ENCODE measurements around the gene SMIM8.
A peak's percentile ranks its signal among the peaks of the same experiment; 100 is the strongest.
"Not testable (repeated sequence)": the region's sequence is repeated elsewhere in the genome, so short reads cannot be mapped to it uniquely, and the experiment has no call there.

The SMIM8 gene

GRCh38 chr6:87322304-87323212 lies at the start of gene SMIM8:
TSS of gene SMIM8 (plus strand) at chr6:87322588. CDS start at chr6:87337032, 14,444 bp downstream.
- H3K27me3 Mint-ChIP-seq (ENCODE audit: low read depth), result peaks cover 3% of the 10 kb centered on the region
- H3K36me3 Mint-ChIP-seq (ENCODE audit: low read depth), result peaks cover 3% of the 10 kb centered on the region
- peak within 1 kb of the TSS; percentile 99 for H3K4me3 Mint-ChIP-seq
- peaks cover 3% of the 10 kb centered on the region for H3K9me3 Mint-ChIP-seq
- H3K4me1 Mint-ChIP-seq (ENCODE audit: low read depth), result peaks cover 5% of the 10 kb centered on the region
- peak within 1 kb of the TSS; percentile 95 for H3K27ac Mint-ChIP-seq

- Mint-ChIP-seq H3K4me1 (ENCODE audit: low read depth) (peaks cover 2% of the 10 kb centered on the region), H3K9me3 (no peaks in the 10 kb centered on the region), H3K4me3 (no peak overlapping the region), H3K27ac (no peak overlapping the region), H3K36me3 (ENCODE audit: low read depth) (no peaks in the 10 kb centered on the region), H3K27me3 (ENCODE audit: low read depth) (no peaks in the 10 kb centered on the region)
Observed at GRCh38 chr6:87274660-87275274, 47.6 kb upstream of the SMIM8 start.

- Mint-ChIP-seq H3K4me1 (ENCODE audit: low read depth) (peaks cover 2% of the 10 kb centered on the region), H3K36me3 (ENCODE audit: low read depth) (no peaks in the 10 kb centered on the region), H3K4me3 (no peak overlapping the region), H3K27me3 (ENCODE audit: low read depth) (no peaks in the 10 kb centered on the region), H3K9me3 (no peaks in the 10 kb centered on the region), H3K27ac (no peak overlapping the region)
Observed at GRCh38 chr6:87276624-87277023, 45.8 kb upstream of the SMIM8 start.

DNA sequence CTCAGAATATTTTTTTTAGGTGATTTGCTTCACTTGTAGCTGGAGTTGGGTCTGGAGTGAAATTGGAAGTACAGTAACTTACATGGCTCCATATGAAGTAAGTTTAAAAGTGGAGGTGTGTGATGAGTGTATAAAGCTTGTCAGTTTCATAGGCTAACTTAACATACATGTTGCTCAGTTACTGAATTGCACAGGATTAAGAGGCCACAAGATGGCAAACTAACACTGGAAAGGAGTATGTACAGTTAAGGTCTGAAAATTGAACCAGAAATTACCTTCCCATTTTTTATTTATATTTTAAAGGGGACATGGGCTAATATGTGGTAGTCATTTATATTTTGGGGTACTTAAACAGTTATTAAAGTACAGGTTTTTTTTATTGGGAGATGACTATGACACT lies 45.3 kb upstream of the SMIM8 start:
- H3K9me3 Mint-ChIP-seq, result no peaks in the 10 kb centered on the region
- no peak overlapping the region for H3K27ac Mint-ChIP-seq
- H3K27me3 Mint-ChIP-seq (ENCODE audit: low read depth), result no peaks in the 10 kb centered on the region
- H3K36me3 Mint-ChIP-seq (ENCODE audit: low read depth), result no peaks in the 10 kb centered on the region
- H3K4me1 Mint-ChIP-seq (ENCODE audit: low read depth), result peaks cover 2% of the 10 kb centered on the region
- no peak overlapping the region for H3K4me3 Mint-ChIP-seq

DNA sequence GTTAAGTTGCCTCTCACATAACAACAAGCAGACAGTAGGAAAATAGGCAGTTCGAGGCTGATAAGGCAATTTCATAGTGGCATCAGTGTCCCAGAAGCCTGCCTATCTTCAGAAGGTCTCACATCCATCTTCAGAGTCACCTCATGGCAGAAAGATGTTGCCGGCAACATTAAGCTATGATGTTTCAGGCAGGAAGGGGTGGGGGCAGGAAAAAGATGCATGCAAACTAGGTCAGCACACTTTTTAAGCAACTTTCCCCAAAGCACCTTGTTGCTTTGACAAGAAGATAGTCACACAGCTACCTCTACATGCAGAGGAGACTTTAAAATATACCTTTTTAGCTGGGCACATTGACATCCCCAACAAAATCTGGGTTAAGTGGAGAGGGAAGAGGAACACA lies 43.2 kb upstream of the SMIM8 start:
- Mint-ChIP-seq H3K27me3 (ENCODE audit: low read depth) (no peaks in the 10 kb centered on the region), H3K4me1 (ENCODE audit: low read depth) (peaks cover 2% of the 10 kb centered on the region), H3K36me3 (ENCODE audit: low read depth) (no peaks in the 10 kb centered on the region), H3K27ac (no peak overlapping the region), H3K9me3 (no peaks in the 10 kb centered on the region), H3K4me3 (no peak overlapping the region)

DNA sequence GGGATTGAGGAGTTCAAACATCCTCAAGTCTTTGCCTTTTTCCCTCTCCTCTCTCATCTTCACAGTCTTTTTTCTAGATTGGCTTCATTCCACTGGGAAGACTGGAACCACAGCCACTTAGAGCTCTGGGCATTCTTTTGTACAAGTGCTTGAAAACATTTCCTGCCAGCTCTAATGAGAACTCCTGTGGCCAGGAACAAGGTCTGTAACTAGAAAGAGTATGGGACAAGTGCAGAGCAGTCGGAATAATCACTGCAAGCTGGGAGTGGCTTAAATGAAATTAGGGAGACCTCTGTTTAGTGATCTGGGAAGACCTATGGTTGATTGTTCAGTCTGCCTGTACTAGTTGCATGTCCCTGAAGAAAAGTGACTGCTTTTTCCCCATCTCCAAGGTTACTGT lies 41.0 kb upstream of the SMIM8 start:
- Mint-ChIP-seq H3K4me3 (no peak overlapping the region), H3K4me1 (ENCODE audit: low read depth) (peaks cover 2% of the 10 kb centered on the region), H3K36me3 (ENCODE audit: low read depth) (no peaks in the 10 kb centered on the region), H3K9me3 (no peaks in the 10 kb centered on the region), H3K27me3 (ENCODE audit: low read depth) (peaks cover 13% of the 10 kb centered on the region), H3K27ac (no peak overlapping the region)

DNA sequence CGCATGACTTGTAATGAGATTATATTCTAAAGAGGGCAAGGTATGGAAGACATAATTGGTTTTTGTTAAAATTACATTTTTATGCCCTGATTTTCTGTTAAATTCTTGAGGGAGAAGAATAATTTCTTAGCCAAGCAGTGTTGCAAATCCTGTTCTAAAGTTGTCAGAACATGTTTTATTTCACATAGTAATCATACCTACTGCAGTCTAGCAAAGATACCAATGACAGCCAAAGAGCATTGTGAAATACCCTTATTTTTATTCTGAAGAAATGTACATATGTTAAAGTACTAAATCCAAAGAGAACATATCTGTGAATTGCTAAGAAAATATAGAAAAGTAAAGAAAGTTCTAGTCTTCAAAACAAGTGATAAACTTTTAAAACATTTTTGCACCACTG lies 39.6 kb upstream of the SMIM8 start:
- no peaks in the 10 kb centered on the region for H3K36me3 Mint-ChIP-seq (ENCODE audit: low read depth)
- H3K4me3 Mint-ChIP-seq, result no peak overlapping the region
- H3K27me3 Mint-ChIP-seq (ENCODE audit: low read depth), result peaks cover 15% of the 10 kb centered on the region
- peaks cover 2% of the 10 kb centered on the region for H3K4me1 Mint-ChIP-seq (ENCODE audit: low read depth)
- H3K9me3 Mint-ChIP-seq, result no peaks in the 10 kb centered on the region
- H3K27ac Mint-ChIP-seq, result no peak overlapping the region

DNA sequence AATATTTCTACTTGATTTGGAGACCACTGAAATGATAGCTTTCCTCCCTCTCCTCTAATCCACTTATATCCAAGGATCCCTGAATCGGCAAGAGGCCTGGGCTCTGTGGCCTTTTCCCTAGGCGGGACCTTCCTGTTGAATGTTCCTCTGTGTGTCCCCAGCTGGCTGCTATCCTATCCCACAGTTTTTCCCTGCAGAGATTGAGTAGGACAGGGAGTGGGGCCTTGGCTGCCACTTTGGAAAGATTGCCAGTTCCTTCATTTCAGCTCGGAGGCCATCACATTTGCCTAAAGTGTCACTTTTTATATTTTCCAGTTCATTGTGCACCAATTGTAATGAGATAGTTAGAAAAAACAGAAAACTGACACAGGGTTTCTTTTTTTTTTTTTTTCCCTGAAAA lies 38.9 kb upstream of the SMIM8 start:
- Mint-ChIP-seq H3K9me3 (no peaks in the 10 kb centered on the region), H3K27me3 (ENCODE audit: low read depth) (peaks cover 15% of the 10 kb centered on the region), H3K4me1 (ENCODE audit: low read depth) (peaks cover 2% of the 10 kb centered on the region), H3K4me3 (no peak overlapping the region), H3K36me3 (ENCODE audit: low read depth) (no peaks in the 10 kb centered on the region), H3K27ac (no peak overlapping the region)

DNA sequence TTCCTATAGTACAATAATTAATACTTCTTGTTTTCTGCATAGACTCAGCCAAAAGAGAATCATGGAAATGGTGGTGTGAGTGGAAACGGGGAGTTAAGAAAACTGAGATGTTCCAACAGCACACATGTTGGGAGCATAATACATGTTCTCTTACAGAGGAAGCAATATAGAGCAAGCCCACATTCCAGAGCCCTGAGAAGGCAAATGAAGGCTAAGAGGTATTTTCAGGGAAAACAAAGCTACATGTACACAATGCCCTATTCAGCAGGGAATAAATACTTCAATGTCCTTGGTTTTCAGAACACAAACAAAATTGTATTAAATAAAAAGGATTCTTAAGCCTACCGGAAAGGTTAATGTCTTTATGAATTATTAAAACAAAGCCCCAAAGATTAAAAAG lies 35.1 kb upstream of the SMIM8 start:
- H3K27me3 Mint-ChIP-seq (ENCODE audit: low read depth), result peaks cover 19% of the 10 kb centered on the region
- no peaks in the 10 kb centered on the region for H3K4me1 Mint-ChIP-seq (ENCODE audit: low read depth)
- no peaks in the 10 kb centered on the region for H3K9me3 Mint-ChIP-seq
- H3K36me3 Mint-ChIP-seq (ENCODE audit: low read depth), result no peaks in the 10 kb centered on the region
- no peak overlapping the region for H3K27ac Mint-ChIP-seq
- H3K4me3 Mint-ChIP-seq, result no peak overlapping the region

GRCh38 chr6:87289571-87289970 lies 32.8 kb upstream of the SMIM8 start:
- Mint-ChIP-seq H3K27ac (no peak overlapping the region), H3K27me3 (ENCODE audit: low read depth) (peaks cover 25% of the 10 kb centered on the region), H3K4me1 (ENCODE audit: low read depth) (no peaks in the 10 kb centered on the region), H3K4me3 (no peak overlapping the region), H3K9me3 (no peaks in the 10 kb centered on the region), H3K36me3 (ENCODE audit: low read depth) (no peaks in the 10 kb centered on the region)

- Mint-ChIP-seq H3K36me3 (ENCODE audit: low read depth) (no peaks in the 10 kb centered on the region), H3K4me1 (ENCODE audit: low read depth) (no peaks in the 10 kb centered on the region), H3K4me3 (no peak overlapping the region), H3K9me3 (no peaks in the 10 kb centered on the region), H3K27me3 (ENCODE audit: low read depth) (peaks cover 25% of the 10 kb centered on the region), H3K27ac (no peak overlapping the region)
Observed at GRCh38 chr6:87291883-87292282, 30.5 kb upstream of the SMIM8 start.

DNA sequence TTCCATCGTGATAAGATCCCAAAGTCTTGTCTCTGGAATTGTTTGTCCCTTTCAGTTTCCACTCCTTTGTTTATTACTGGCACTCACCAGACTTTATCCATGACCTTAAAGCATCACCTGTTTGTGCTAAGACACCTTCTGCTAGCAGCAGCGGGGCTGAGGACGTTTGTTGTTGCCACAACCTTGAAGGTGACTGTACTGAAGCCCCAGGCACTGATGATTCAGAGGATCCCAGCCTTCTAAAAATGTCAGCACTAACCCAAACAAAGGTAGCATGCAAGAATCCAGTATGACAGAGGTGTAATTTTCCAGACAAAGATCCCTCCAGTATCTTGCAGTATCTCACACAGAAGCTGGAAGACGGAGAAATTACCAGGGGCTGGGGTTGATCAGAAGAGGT lies 28.9 kb upstream of the SMIM8 start:
- H3K27ac Mint-ChIP-seq, result no peak overlapping the region
- no peaks in the 10 kb centered on the region for H3K4me1 Mint-ChIP-seq (ENCODE audit: low read depth)
- H3K4me3 Mint-ChIP-seq, result no peak overlapping the region
- no peaks in the 10 kb centered on the region for H3K9me3 Mint-ChIP-seq
- H3K27me3 Mint-ChIP-seq (ENCODE audit: low read depth), result peaks cover 26% of the 10 kb centered on the region
- no peaks in the 10 kb centered on the region for H3K36me3 Mint-ChIP-seq (ENCODE audit: low read depth)

GRCh38 chr6:87297119-87297518 lies 25.3 kb upstream of the SMIM8 start:
- no peaks in the 10 kb centered on the region for H3K36me3 Mint-ChIP-seq (ENCODE audit: low read depth)
- H3K4me3 Mint-ChIP-seq, result no peak overlapping the region
- no peaks in the 10 kb centered on the region for H3K4me1 Mint-ChIP-seq (ENCODE audit: low read depth)
- peaks cover 33% of the 10 kb centered on the region for H3K27me3 Mint-ChIP-seq (ENCODE audit: low read depth)
- no peaks in the 10 kb centered on the region for H3K9me3 Mint-ChIP-seq
- H3K27ac Mint-ChIP-seq, result no peak overlapping the region

DNA sequence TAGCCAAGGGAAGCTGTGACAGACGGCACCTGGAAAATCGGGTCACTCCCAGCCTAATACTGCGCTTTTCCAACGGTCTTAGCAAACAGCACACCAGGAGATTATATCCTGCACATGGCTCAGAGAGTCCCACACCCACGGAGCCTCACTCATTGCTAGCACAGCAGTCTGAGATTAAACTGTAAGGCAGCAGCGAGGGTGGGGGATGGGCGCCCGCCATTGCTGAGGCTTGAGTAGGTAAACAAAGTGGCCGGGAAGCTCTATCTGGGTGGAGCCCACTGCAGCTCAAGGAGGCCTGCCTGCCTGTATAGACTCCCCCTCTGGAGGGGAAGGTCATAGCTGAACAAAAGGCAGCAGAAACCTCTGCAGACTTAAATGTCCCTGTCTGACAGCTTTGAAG lies 21.1 kb upstream of the SMIM8 start:
- H3K27ac Mint-ChIP-seq; H3K4me1 Mint-ChIP-seq (ENCODE audit: low read depth); H3K9me3 Mint-ChIP-seq; H3K36me3 Mint-ChIP-seq (ENCODE audit: low read depth); H3K4me3 Mint-ChIP-seq: not testable (repeated sequence)
- H3K27me3 Mint-ChIP-seq (ENCODE audit: low read depth), result peaks cover 27% of the 10 kb centered on the region

DNA sequence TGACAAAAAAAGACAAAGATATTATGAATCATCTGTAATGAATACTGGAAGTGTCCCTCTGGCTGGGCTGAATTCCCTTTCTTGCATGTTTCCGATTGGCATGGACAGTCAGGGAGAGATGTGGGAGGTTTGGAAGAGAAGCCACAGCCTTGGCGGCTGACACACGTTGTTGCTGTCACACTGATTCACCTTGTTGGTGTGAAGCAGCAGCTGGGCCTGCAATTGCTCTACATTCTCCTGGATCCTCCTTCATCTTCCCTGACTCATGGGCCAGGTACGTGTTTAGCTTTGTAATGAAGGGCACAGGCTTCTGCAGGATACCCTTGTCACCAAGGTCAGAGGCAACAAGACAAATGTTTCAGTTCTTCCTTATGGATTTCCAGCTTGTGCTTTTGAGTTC lies 13.4 kb upstream of the SMIM8 start:
- Mint-ChIP-seq H3K4me1 (ENCODE audit: low read depth) (no peaks in the 10 kb centered on the region), H3K27me3 (ENCODE audit: low read depth) (peaks cover 32% of the 10 kb centered on the region), H3K9me3 (peaks cover 7% of the 10 kb centered on the region), H3K27ac (no peak overlapping the region), H3K4me3 (no peak overlapping the region), H3K36me3 (ENCODE audit: low read depth) (no peaks in the 10 kb centered on the region)

All from T-helper 1 cell treated with Interleukin-12 subunit alpha and Interleukin-12 subunit beta and Interleukin-4 antibody, amounts not matched to agents 30 μg/mL and 1 μg/mL, for 36 hours (primary cell).